GM23338 (cell line): Measurements from ENCODE around the gene CDH15. TPM values are rescaled to one million over a fixed set of nuclear protein-coding genes. Genes with fewer than 3 reads are reported as not detected.

Experiments used
- ATAC-seq: fragments of 200-7000 bp; cut with Tn5 transposase; 3 replicates; pipeline ENCODE4 v1.9.1; 2020
- DNase-seq: peaks from one replicate; pipeline ENCODE4 v3.0.0-alpha.2; 2015; ENCODE audit warnings: low spot score
- H2AFZ ChIP-seq: fragments of 200-600 bp; sonication (generic); 2 replicates; pipeline ENCODE4 v1.8.0; 2016; ENCODE audit warnings: antibody characterized with exemption, mild to moderate bottlenecking, moderate library complexity
- H3F3A ChIP-seq: fragments of 200-600 bp; sonication (generic); replicated peaks from 2 replicates; pipeline ENCODE4 v1.8.0; 2017; ENCODE audit warnings: antibody characterized with exemption, mixed run types, low read depth
- H3K27ac ChIP-seq: fragments of 200-600 bp; sonication (generic); 2 replicates; pipeline ENCODE4 v1.6.1; 2016; ENCODE audit warnings: low read depth
- H3K27me3 ChIP-seq: fragments of 200-600 bp; sonication (generic); 2 replicates; pipeline ENCODE4 v1.8.0; 2016; ENCODE audit warnings: mild to moderate bottlenecking, mixed run types, moderate library complexity; ENCODE audit not compliant: insufficient read depth
- H3K36me3 ChIP-seq: fragments of 200-600 bp; sonication (generic); 2 replicates; pipeline ENCODE4 v1.8.0; 2016; ENCODE audit warnings: mild to moderate bottlenecking; ENCODE audit not compliant: insufficient read depth
- H3K4me1 ChIP-seq: fragments of 200-600 bp; sonication (generic); 2 replicates; pipeline ENCODE4 v1.8.0; 2016; ENCODE audit warnings: mild to moderate bottlenecking, moderate library complexity; ENCODE audit not compliant: insufficient read depth
- H3K4me2 ChIP-seq: fragments of 200-600 bp; sonication (generic); 2 replicates; pipeline ENCODE4 v1.7.1; 2017; ENCODE audit warnings: mixed run types
- H3K4me3 ChIP-seq: fragments of 200-600 bp; sonication (generic); 2 replicates; pipeline ENCODE4 v1.6.1; 2016; ENCODE audit warnings: mixed run types
- H3K79me2 ChIP-seq: fragments of 200-600 bp; sonication (generic); replicated peaks from 2 replicates; pipeline ENCODE4 v1.8.0; 2017; ENCODE audit warnings: mild to moderate bottlenecking; ENCODE audit not compliant: insufficient read depth
- H3K9me2 ChIP-seq: fragments of 200-600 bp; sonication (generic); 2 replicates; pipeline ENCODE4 v1.8.0; 2017; ENCODE audit not compliant: insufficient read depth
- H4K20me1 ChIP-seq: fragments of 200-600 bp; sonication (generic); replicated peaks from 2 replicates; pipeline ENCODE4 v1.8.0; 2017; ENCODE audit warnings: mild to moderate bottlenecking; ENCODE audit not compliant: insufficient read depth
- H3K27ac Mint-ChIP-seq: 2 replicates; pipeline ENCODE4 v1.8.0; 2020; ENCODE audit warnings: inconsistent platforms, mild to moderate bottlenecking, moderate library complexity, mixed read lengths
- H3K27me3 Mint-ChIP-seq: 3 replicates; pipeline ENCODE4 v1.8.0; 2022; ENCODE audit warnings: low read depth, mild to moderate bottlenecking, moderate library complexity, mixed read lengths, inconsistent platforms; ENCODE audit not compliant: insufficient read depth, poor library complexity
- H3K36me3 Mint-ChIP-seq: 3 replicates; pipeline ENCODE4 v1.8.0; 2021; ENCODE audit warnings: low read depth, mild to moderate bottlenecking, inconsistent platforms, moderate library complexity, mixed read lengths
- H3K4me1 Mint-ChIP-seq: 3 replicates; pipeline ENCODE4 v1.8.0; 2020; ENCODE audit warnings: mild to moderate bottlenecking, inconsistent platforms, mixed read lengths
- H3K4me3 Mint-ChIP-seq: 3 replicates; pipeline ENCODE4 v1.8.0; 2021; ENCODE audit warnings: moderate library complexity, mild to moderate bottlenecking, inconsistent platforms, mixed read lengths
- H3K9me3 Mint-ChIP-seq: 3 replicates; pipeline ENCODE4 v1.8.0; 2020; ENCODE audit warnings: moderate library complexity, mild to moderate bottlenecking, inconsistent platforms, mixed read lengths
- CREB1 ChIP-seq: fragments of 250-450 bp; sonication (Bioruptor Pico); IDR thresholded peaks from 2 replicates; pipeline ENCODE4 v1.5.0; 2020; ENCODE audit warnings: low read depth, mild to moderate bottlenecking, moderate library complexity
- CTCF ChIP-seq, 2 experiments: fragments of 200-600 bp in 1 of 2; sonication (generic) in 1 of 2; conservative IDR thresholded peaks; 2 replicates each; pipeline versions ENCODE4 v1.5.1 to v1.6.1; 2016 to 2017; ENCODE audit warnings: antibody characterized with exemption in 2 of 2, low read depth in 2 of 2, mild to moderate bottlenecking in 2 of 2, moderate library complexity in 1 of 2
- EZH2 ChIP-seq: fragments of 200-600 bp; sonication (generic); IDR thresholded peaks from one replicate; pipeline ENCODE4 v1.8.0; 2017; ENCODE audit warnings: antibody characterized with exemption, mild to moderate bottlenecking, low read depth; ENCODE audit not compliant: unreplicated experiment
- EZH2phosphoT487 ChIP-seq: fragments of 200-600 bp; sonication (generic); IDR thresholded peaks from one replicate; pipeline ENCODE4 v1.8.1; 2018; ENCODE audit warnings: antibody characterized with exemption; ENCODE audit not compliant: unreplicated experiment
- JUNB ChIP-seq: IDR thresholded peaks from one replicate; pipeline ENCODE4 v1.6.1; 2016; ENCODE audit warnings: antibody characterized with exemption; ENCODE audit not compliant: unreplicated experiment
- NANOG ChIP-seq: IDR thresholded peaks from 2 replicates; pipeline ENCODE4 v1.6.1; 2016; ENCODE audit warnings: antibody characterized with exemption, borderline replicate concordance
- STAT1 ChIP-seq: IDR thresholded peaks from one replicate; pipeline ENCODE4 v1.6.1; 2016; ENCODE audit warnings: antibody characterized with exemption; ENCODE audit not compliant: unreplicated experiment
- polyA plus RNA-seq: library from polyadenylated mRNA; unstranded; fragments of >200 nt; fragmentation: Nextera tagmentation; extraction: Ambion mirVana; gene quantifications from 2 replicates; pipeline ENCODE4 v1.2.1, GENCODE V29; 2016
- total RNA-seq: library from RNA; depleted of rRNA; stranded (reverse); fragments of >200 nt; shearing (Covaris generic); gene quantifications from 2 replicates; pipeline ENCODE4 v1.2.3, GENCODE V29; 2014
- TF ChIP-seq, protein P1 (sequence below): IDR thresholded peaks from 2 replicates; pipeline ENCODE4 v1.6.1; 2016; ENCODE audit warnings: antibody characterized with exemption

Gene CDH15
- total and polyA plus RNA-seq, 2 experiments from 2014 or later, result 0.61 to 1.0 TPM

DNA sequence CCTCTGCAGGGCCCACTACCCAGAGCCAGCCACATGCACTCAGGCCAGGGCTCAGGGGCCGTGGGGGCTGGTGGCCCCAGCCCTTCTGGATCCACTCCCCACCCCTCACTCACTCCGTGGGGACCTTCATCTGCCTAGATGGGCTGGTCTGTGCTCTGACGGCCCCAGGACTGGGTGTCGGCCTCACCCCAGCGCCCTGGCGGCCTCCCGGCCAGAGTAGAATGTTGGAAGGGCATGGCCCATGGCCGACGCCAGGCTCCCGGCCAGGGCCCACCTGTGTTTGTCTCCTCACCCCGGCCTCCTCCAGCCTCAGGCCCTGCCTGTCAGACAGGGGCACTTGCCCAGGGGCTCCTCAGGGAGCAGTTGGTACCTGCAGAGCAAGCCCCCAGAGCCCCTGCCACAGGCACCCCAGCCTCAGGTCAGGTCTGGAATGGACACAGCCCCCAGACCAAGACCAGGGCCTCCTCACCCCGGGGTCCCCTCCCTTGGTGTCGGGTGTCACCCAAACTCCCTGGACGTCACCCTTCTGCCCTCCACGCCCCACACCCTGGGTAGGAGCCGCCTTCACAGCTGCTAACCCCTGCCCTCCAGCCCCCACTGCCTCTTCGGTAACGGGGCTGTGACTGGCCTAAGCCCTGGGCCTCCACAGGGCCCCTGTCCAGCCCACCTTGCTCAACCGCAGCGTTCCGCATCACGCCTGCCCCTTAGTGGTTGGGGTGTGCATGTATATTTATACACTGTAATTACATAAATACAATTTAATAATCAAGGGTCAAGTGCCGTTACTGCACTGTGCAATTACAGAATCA is 3.0 kb upstream of the CDH15 start:
- H3K4me3 ChIP-seq, result no peak overlapping the region
- H3K4me1 Mint-ChIP-seq, result peaks cover 13% of the 10 kb centered on the region
- TF ChIP-seq STAT1 (no peak), CTCF (conservative IDR thresholded peaks at IDR 0.05; ENCODE audit: low read depth in 2 of 2) (no peak), EZH2 (no peak)
- H3K79me2 ChIP-seq, result no peaks in the 10 kb centered on the region
- H3K27me3 ChIP-seq, result no peaks in the 10 kb centered on the region
- H3K36me3 ChIP-seq, result no peaks in the 10 kb centered on the region
- H3K4me2 ChIP-seq, result no peak overlapping the region
- ATAC-seq, result no peak
- no peaks in the 10 kb centered on the region for H3K36me3 Mint-ChIP-seq
- H3K9me2 ChIP-seq, result no peaks in the 10 kb centered on the region
- H2AFZ ChIP-seq, result no peak overlapping the region
- H3K27me3 Mint-ChIP-seq, result peaks cover 8% of the 10 kb centered on the region
- no peak for DNase-seq
- no peaks in the 10 kb centered on the region for H4K20me1 ChIP-seq
- H3F3A ChIP-seq, result no peaks in the 10 kb centered on the region
- no peak overlapping the region; the same call in 2 of the 3 replicates for H3K4me3 Mint-ChIP-seq
- no peaks in the 10 kb centered on the region for H3K9me3 Mint-ChIP-seq
- H3K27ac ChIP-seq, result no peak overlapping the region
- no peak overlapping the region for H3K27ac Mint-ChIP-seq
- peaks cover 10% of the 10 kb centered on the region for H3K4me1 ChIP-seq

DNA sequence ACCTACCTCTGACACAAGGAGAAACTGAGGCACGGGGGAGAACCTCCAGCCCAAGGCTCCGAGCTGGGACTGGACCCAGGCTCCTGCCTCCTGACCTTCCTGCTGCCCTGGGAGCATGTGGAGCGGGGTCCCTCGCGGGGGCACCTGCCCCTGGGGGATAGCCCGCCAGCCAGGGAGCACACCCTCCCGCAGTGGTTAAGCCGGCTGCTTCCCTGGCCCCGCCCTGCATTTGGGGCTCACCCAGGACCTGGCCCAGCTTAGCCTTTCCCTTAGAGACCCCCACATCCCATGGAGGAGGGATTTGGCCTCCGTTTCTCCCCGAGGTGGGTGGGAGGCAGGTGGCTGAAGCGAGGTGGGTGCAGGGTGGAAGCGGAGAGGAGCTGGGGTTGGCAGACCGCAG is 1.8 kb upstream of the CDH15 start:
- no peaks in the 10 kb centered on the region for H4K20me1 ChIP-seq
- H3K4me3 ChIP-seq, result no peak overlapping the region
- no peak overlapping the region for H3K4me2 ChIP-seq
- DNase-seq (no peak), ATAC-seq (no peak)
- Mint-ChIP-seq H3K36me3 (no peaks in the 10 kb centered on the region), H3K27ac (no peak overlapping the region), H3K9me3 (no peaks in the 10 kb centered on the region), H3K4me3 (no peak overlapping the region), H3K4me1 (peaks cover 16% of the 10 kb centered on the region), H3K27me3 (peaks cover 12% of the 10 kb centered on the region)
- H3K36me3 ChIP-seq, result no peaks in the 10 kb centered on the region
- TF ChIP-seq NANOG, result no peak
- no peak for TF ChIP-seq EZH2phosphoT487
- no peak for TF ChIP-seq STAT1
- TF ChIP-seq JUNB, result no peak
- TF ChIP-seq CREB1 (CRISPR knock-in tag), result no peak
- TF ChIP-seq, protein P1, sequence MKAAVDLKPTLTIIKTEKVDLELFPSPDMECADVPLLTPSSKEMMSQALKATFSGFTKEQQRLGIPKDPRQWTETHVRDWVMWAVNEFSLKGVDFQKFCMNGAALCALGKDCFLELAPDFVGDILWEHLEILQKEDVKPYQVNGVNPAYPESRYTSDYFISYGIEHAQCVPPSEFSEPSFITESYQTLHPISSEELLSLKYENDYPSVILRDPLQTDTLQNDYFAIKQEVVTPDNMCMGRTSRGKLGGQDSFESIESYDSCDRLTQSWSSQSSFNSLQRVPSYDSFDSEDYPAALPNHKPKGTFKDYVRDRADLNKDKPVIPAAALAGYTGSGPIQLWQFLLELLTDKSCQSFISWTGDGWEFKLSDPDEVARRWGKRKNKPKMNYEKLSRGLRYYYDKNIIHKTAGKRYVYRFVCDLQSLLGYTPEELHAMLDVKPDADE, result no peak
- no peaks in the 10 kb centered on the region for H3K79me2 ChIP-seq
- H3F3A ChIP-seq, result no peaks in the 10 kb centered on the region
- H3K9me2 ChIP-seq, result no peaks in the 10 kb centered on the region
- H3K4me1 ChIP-seq, result peaks cover 12% of the 10 kb centered on the region
- H3K27me3 ChIP-seq, result no peaks in the 10 kb centered on the region
- no peak overlapping the region for H3K27ac ChIP-seq
- H2AFZ ChIP-seq, result no peak overlapping the region
